ENCODE data around the gene SOX30. TPM values are rescaled to one million over a fixed set of nuclear protein-coding genes. Genes with fewer than 3 reads are reported as not detected.

The SOX30 gene
- total RNA-seq, 1 experiment from 2014 or later: not detected

- DNase-seq (ENCODE audit: low read depth): no peak
These were observed 7.8 kb upstream of the SOX30 start for GRCh38 chr5:157659868-157660660.

- no peak for DNase-seq (ENCODE audit: low read depth)
These were observed 6.7 kb upstream of the SOX30 start for GRCh38 chr5:157658893-157659292.

- no peak for DNase-seq (ENCODE audit: low read depth)
These were observed 5.3 kb upstream of the SOX30 start for GRCh38 chr5:157657516-157657915.

GRCh38 chr5:157651623-157652376 lies 438 bp downstream of the SOX30 start:
- DNase-seq (ENCODE audit: low read depth): no peak

GRCh38 chr5:157650991-157651611 lies 1.1 kb downstream of the SOX30 start:
- DNase-seq (ENCODE audit: low read depth): no peak

- DNase-seq (ENCODE audit: low read depth): no peak
These were observed 3.1 kb downstream of the SOX30 start for GRCh38 chr5:157649101-157649500.

- DNase-seq (ENCODE audit: low read depth): peak; percentile 17
These were observed 3.8 kb downstream of the SOX30 start for GRCh38 chr5:157648275-157648990.

GRCh38 chr5:157640406-157641066 lies 11.7 kb downstream of the SOX30 start:
- DNase-seq (ENCODE audit: low read depth): no peak

GRCh38 chr5:157630341-157630740 lies 21.9 kb downstream of the SOX30 start:
- DNase-seq (ENCODE audit: low read depth): no peak

- DNase-seq (ENCODE audit: low read depth): peak; percentile 23
These were observed 25.4 kb downstream of the SOX30 start for GRCh38 chr5:157626831-157627230.

GRCh38 chr5:157624144-157624543 lies 28.1 kb downstream of the SOX30 start:
- DNase-seq (ENCODE audit: low read depth): no peak

- DNase-seq (ENCODE audit: low read depth): no peak
These were observed 31.5 kb downstream of the SOX30 start for GRCh38 chr5:157620776-157621175.

GRCh38 chr5:157618191-157618765 lies 34.0 kb downstream of the SOX30 start:
- DNase-seq (ENCODE audit: low read depth): no peak

GRCh38 chr5:157616785-157617184 lies 35.5 kb downstream of the SOX30 start:
- DNase-seq (ENCODE audit: low read depth): no peak

- no peak for DNase-seq (ENCODE audit: low read depth)
These were observed 38.6 kb downstream of the SOX30 start for GRCh38 chr5:157613385-157614245.

GRCh38 chr5:157612581-157612980 lies 39.7 kb downstream of the SOX30 start:
- DNase-seq (ENCODE audit: low read depth): no peak

GRCh38 chr5:157611571-157612476 lies 40.4 kb downstream of the SOX30 start:
- DNase-seq (ENCODE audit: low read depth): peak; percentile 54

- DNase-seq (ENCODE audit: low read depth): no peak
These were observed 41.2 kb downstream of the SOX30 start for GRCh38 chr5:157610990-157611389.

GRCh38 chr5:157608972-157609565 lies 43.2 kb downstream of the SOX30 start:
- peak; percentile 53 for DNase-seq (ENCODE audit: low read depth)
